Transverse colon (tissue), 4 donors: ENCODE measurements around the gene FOXP1.

Source experiments
- EP300 ChIP-seq: sonication (generic); formaldehyde crosslinking; IDR thresholded peaks from one replicate; pipeline ENCODE4 v1.6.1; 2017; ENCODE audit warnings: antibody characterized with exemption, low read depth
- POLR2A ChIP-seq: fragments of 450-650 bp; IDR thresholded peaks from one replicate; pipeline ENCODE4 v1.6.1; 2016; ENCODE audit warnings: antibody characterized with exemption, mild to moderate bottlenecking, moderate library complexity
- POLR2AphosphoS5 ChIP-seq, 3 donors: sonication (generic); formaldehyde crosslinking; IDR thresholded peaks; one replicate each; pipeline ENCODE4 v1.6.1; 2016; ENCODE audit warnings: antibody characterized with exemption in 3 of 3
- TF ChIP-seq, protein P1 (sequence below), 5 experiments: fragments of 200-600 bp in 3 of 5; fragments of 450-650 bp in 2 of 5; sonication (generic) in 3 of 5; IDR thresholded peaks; 1 replicate in 2 of 5; 2 replicates in 3 of 5; pipeline ENCODE4 v1.5.1; 2016 to 2017; ENCODE audit warnings: antibody characterized with exemption in 5 of 5, inconsistent platforms in 3 of 5, mild to moderate bottlenecking in 2 of 5, moderate library complexity in 1 of 5

DNA sequence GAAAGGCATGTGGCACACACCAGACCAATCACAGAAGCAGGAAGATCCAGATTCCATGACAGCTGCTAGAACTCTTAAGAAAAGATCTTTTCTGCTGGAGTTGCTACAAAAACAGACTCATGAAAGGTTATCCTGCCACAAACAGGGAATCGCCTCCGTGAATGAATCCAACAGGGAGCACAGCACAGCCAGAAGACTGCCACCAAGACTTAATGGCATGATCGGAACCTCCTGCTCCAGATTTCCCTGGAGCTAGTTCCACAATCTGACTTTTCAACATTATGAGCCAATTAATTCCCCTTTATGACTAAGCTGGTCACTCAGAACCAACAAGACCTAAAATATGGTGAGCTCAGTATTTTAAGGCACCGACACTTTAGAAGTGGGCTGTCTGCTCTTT is 232.5 kb downstream of the FOXP1 start:
- TF ChIP-seq, protein P1, sequence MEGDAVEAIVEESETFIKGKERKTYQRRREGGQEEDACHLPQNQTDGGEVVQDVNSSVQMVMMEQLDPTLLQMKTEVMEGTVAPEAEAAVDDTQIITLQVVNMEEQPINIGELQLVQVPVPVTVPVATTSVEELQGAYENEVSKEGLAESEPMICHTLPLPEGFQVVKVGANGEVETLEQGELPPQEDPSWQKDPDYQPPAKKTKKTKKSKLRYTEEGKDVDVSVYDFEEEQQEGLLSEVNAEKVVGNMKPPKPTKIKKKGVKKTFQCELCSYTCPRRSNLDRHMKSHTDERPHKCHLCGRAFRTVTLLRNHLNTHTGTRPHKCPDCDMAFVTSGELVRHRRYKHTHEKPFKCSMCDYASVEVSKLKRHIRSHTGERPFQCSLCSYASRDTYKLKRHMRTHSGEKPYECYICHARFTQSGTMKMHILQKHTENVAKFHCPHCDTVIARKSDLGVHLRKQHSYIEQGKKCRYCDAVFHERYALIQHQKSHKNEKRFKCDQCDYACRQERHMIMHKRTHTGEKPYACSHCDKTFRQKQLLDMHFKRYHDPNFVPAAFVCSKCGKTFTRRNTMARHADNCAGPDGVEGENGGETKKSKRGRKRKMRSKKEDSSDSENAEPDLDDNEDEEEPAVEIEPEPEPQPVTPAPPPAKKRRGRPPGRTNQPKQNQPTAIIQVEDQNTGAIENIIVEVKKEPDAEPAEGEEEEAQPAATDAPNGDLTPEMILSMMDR (IDR thresholded peaks at IDR 0.05) = no peak
- TF ChIP-seq POLR2AphosphoS5 (IDR thresholded peaks at IDR 0.05) = no peak
- no peak for TF ChIP-seq POLR2A
- no peak for TF ChIP-seq EP300
